IMR-90 (cell line): ENCODE results near the gene SEC14L1. TPM values are rescaled to one million over a fixed set of nuclear protein-coding genes. Genes with fewer than 3 reads are reported as not detected.

Source experiments
- ATAC-seq: fragments of 200-7000 bp; cut with Tn5 transposase; 2 replicates; pipeline ENCODE4 v1.9.1; 2020; ENCODE audit warnings: low read depth, mild to moderate bottlenecking, moderate library complexity
- BruUV-seq: library from RNA; stranded (reverse); fragments of 400-500 nt; replicated peaks from 2 replicates; lab custom pipeline; 2021; lab: Mats Ljungman, UMichigan
- CTCF ChIA-PET: fragments of 300-600 bp; formaldehyde crosslinking; extraction: SDS; loops from one replicate; lab custom pipeline; 2021; ENCODE audit warnings: antibody characterized with exemption; lab: Yijun Ruan, JAX
- POLR2A ChIA-PET: fragments of 300-600 bp; sonication (Branson Sonifier 250); formaldehyde crosslinking; loops from one replicate; lab custom pipeline; 2022; ENCODE audit warnings: antibody characterized with exemption; ENCODE audit not compliant: unreplicated experiment; lab: Charles Lee
- DNase-seq: peaks from one replicate; pipeline ENCODE4 v3.0.0; 2013
- H2AFZ ChIP-seq: replicated peaks from 2 replicates; pipeline ENCODE3; 2013; ENCODE audit warnings: low read length, mild to moderate bottlenecking; ENCODE audit not compliant: poor library complexity
- H2AK5ac ChIP-seq: 2 replicates; pipeline ENCODE4 v1.6.1; 2013; ENCODE audit warnings: low read depth, low read length, inconsistent platforms
- H2AK9ac ChIP-seq: replicated peaks from 2 replicates; pipeline ENCODE3; 2013; ENCODE audit warnings: mild to moderate bottlenecking, low read depth, low read length, moderate library complexity; ENCODE audit not compliant: poor library complexity
- H2BK120ac ChIP-seq: 2 replicates; pipeline ENCODE4 v1.6.1; 2013; ENCODE audit warnings: low read depth, low read length, inconsistent platforms
- H2BK15ac ChIP-seq: 3 replicates; pipeline ENCODE4 v1.6.1; 2013; ENCODE audit warnings: low read depth, low read length, inconsistent platforms
- H2BK20ac ChIP-seq: 2 replicates; pipeline ENCODE4 v1.6.1; 2013; ENCODE audit warnings: low read depth, mild to moderate bottlenecking, inconsistent platforms, low read length, moderate library complexity
- H2BK5ac ChIP-seq: 2 replicates; pipeline ENCODE4 v1.6.1; 2013; ENCODE audit warnings: mild to moderate bottlenecking, low read depth, low read length, inconsistent platforms; ENCODE audit not compliant: poor library complexity, severe bottlenecking
- H3K14ac ChIP-seq: replicated peaks from 2 replicates; pipeline ENCODE4 v1.6.1; 2013; ENCODE audit warnings: low read depth, low read length, inconsistent platforms
- H3K18ac ChIP-seq: 2 replicates; pipeline ENCODE4 v1.6.1; 2013; ENCODE audit warnings: low read depth, low read length, control low read depth
- H3K23ac ChIP-seq: 2 replicates; pipeline ENCODE4 v1.6.1; 2013; ENCODE audit warnings: low read depth, low read length, inconsistent platforms
- H3K27ac ChIP-seq: 2 replicates; pipeline ENCODE4 v1.5.1; 2013; ENCODE audit warnings: mild to moderate bottlenecking, control low read depth, low read length; ENCODE audit not compliant: insufficient read depth
- H3K27me3 ChIP-seq: 2 replicates; pipeline ENCODE4 v1.6.1; 2013; ENCODE audit warnings: low read length; ENCODE audit not compliant: control insufficient read depth, insufficient read depth
- H3K36me3 ChIP-seq: 2 replicates; pipeline ENCODE4 v1.6.1; 2013; ENCODE audit warnings: low read length, mixed read lengths; ENCODE audit not compliant: control insufficient read depth, insufficient read depth
- H3K4ac ChIP-seq: 2 replicates; pipeline ENCODE4 v1.6.1; 2013; ENCODE audit warnings: low read depth, low read length, inconsistent platforms
- H3K4me1 ChIP-seq: 2 replicates; pipeline ENCODE4 v1.6.1; 2013; ENCODE audit warnings: low read length, mixed read lengths; ENCODE audit not compliant: control insufficient read depth, insufficient read depth
- H3K4me2 ChIP-seq: 2 replicates; pipeline ENCODE4 v1.6.1; 2013; ENCODE audit warnings: low read depth, mild to moderate bottlenecking, control low read depth, low read length, moderate library complexity
- H3K4me3 ChIP-seq: 2 replicates; pipeline ENCODE4 v1.5.1; 2013; ENCODE audit warnings: low read depth, mild to moderate bottlenecking, control low read depth, low read length, moderate library complexity; ENCODE audit not compliant: insufficient read depth
- H3K56ac ChIP-seq: 2 replicates; pipeline ENCODE4 v1.6.1; 2013; ENCODE audit warnings: low read length, inconsistent platforms; ENCODE audit not compliant: insufficient read depth; ENCODE audit errors: extremely low read depth
- H3K79me1 ChIP-seq, 2 experiments: 2 replicates each; pipeline ENCODE4 v1.6.1; 2013; ENCODE audit warnings: low read length in 2 of 2, inconsistent platforms in 1 of 2, low read depth in 1 of 2
- H3K9ac ChIP-seq: 2 replicates; pipeline ENCODE4 v1.6.1; 2013; ENCODE audit warnings: low read depth, low read length, control low read depth
- H3K9me1 ChIP-seq: 2 replicates; pipeline ENCODE4 v1.6.1; 2013; ENCODE audit warnings: low read length, inconsistent platforms; ENCODE audit not compliant: insufficient read depth
- H3K9me3 ChIP-seq: 2 replicates; pipeline ENCODE4 v1.6.1; 2013; ENCODE audit warnings: low read length; ENCODE audit not compliant: control insufficient read depth, insufficient read depth
- H4K20me1 ChIP-seq: 2 replicates; pipeline ENCODE4 v1.6.1; 2013; ENCODE audit warnings: low read length, inconsistent platforms; ENCODE audit not compliant: insufficient read depth
- H4K5ac ChIP-seq: 2 replicates; pipeline ENCODE4 v1.6.1; 2013; ENCODE audit warnings: mild to moderate bottlenecking, low read depth, low read length, control low read depth
- H4K8ac ChIP-seq, 2 experiments: 2 replicates each; pipeline ENCODE4 v1.6.1; 2013; ENCODE audit warnings: low read depth in 2 of 2, low read length in 2 of 2, control low read depth in 1 of 2, inconsistent platforms in 1 of 2
- H4K91ac ChIP-seq: 2 replicates; pipeline ENCODE4 v1.6.1; 2013; ENCODE audit warnings: low read depth, low read length, inconsistent platforms; ENCODE audit not compliant: insufficient read depth
- BHLHE40 ChIP-seq: fragments of 150-350 bp; IDR thresholded peaks from 2 replicates; pipeline ENCODE4 v1.6.1; 2016; ENCODE audit warnings: mild to moderate bottlenecking, low read depth, low read length
- CEBPB ChIP-seq: IDR thresholded peaks from 2 replicates; pipeline ENCODE4 v1.6.1; 2012; ENCODE audit warnings: low read depth, low read length, improper control_type of control experiment
- FOS ChIP-seq: fragments of 150-350 bp; IDR thresholded peaks from 2 replicates; pipeline ENCODE4 v1.6.1; 2016; ENCODE audit warnings: low read depth, low read length
- MAFK ChIP-seq: IDR thresholded peaks from 2 replicates; pipeline ENCODE4 v1.6.1; 2012; ENCODE audit warnings: low read depth, low read length, improper control_type of control experiment
- NFE2L2 ChIP-seq: fragments of 150-350 bp; IDR thresholded peaks from 2 replicates; pipeline ENCODE4 v1.6.1; 2016; ENCODE audit warnings: low read depth, mild to moderate bottlenecking, low read length
- POLR2A ChIP-seq: IDR thresholded peaks from 2 replicates; pipeline ENCODE4 v1.6.1; 2012; ENCODE audit warnings: mild to moderate bottlenecking, low read depth, low read length
- RCOR1 ChIP-seq: IDR thresholded peaks from 2 replicates; pipeline ENCODE4 v1.6.1; 2012; ENCODE audit warnings: mild to moderate bottlenecking, low read length, improper control_type of control experiment; ENCODE audit not compliant: insufficient replicate concordance
- WGBS, 2 experiments: methylation state at CpG; one replicate each; pipeline versions ENCODE4 v1.1.5 to v1.1.7; 2013; ENCODE audit warnings: missing lambda C conversion rate in 2 of 2; ENCODE audit not compliant: insufficient read length in 1 of 2; ENCODE audit errors: extremely low coverage in 2 of 2; 5-methylcytosine and 5-hydroxymethylcytosine counted together
- dilution Hi-C: fragments of 300-500 bp; cut with HindIII; formaldehyde crosslinking; loops from one replicate; pipeline ENCODE4 v1.14.3; 2018; ENCODE audit warnings: low sequenced_read_pairs; ENCODE audit not compliant: unreplicated experiment
- in situ Hi-C: fragments of 300-500 bp; cut with MboI; formaldehyde crosslinking; loops from 3 replicates; pipeline ENCODE4 v1.14.3; 2019; ENCODE audit warnings: low sequenced_read_pairs, inconsistent platforms, mixed read lengths
- intact Hi-C: fragments of 100-400 bp; cut with micrococcal nuclease; formaldehyde crosslinking; loops from 2 replicates; pipeline ENCODE4 v1.10.0; 2022
- polyA plus RNA-seq, 3 experiments: library from polyadenylated mRNA; depleted of rRNA; stranded (reverse); fragments of >200 nt; gene quantifications; 2 replicates each; pipeline ENCODE4 v1.2.3, GENCODE V29; 2012; ENCODE audit warnings: low replicate concordance in 1 of 3
- total RNA-seq: library from RNA; depleted of rRNA; stranded (reverse); fragments of >200 nt; gene quantifications from 2 replicates; pipeline ENCODE4 v1.2.3, GENCODE V29; 2012
- TF ChIP-seq, protein P1 (sequence below): fragments of 150-350 bp; IDR thresholded peaks from 2 replicates; pipeline ENCODE4 v1.6.1; 2017; ENCODE audit warnings: mild to moderate bottlenecking, antibody characterized with exemption, low read length, low read depth

The SEC14L1 gene
- total and polyA plus RNA-seq, 2 of the 4 experiments (the other 2 are of a cell fraction) = 24.9 to 35.8 TPM

DNA sequence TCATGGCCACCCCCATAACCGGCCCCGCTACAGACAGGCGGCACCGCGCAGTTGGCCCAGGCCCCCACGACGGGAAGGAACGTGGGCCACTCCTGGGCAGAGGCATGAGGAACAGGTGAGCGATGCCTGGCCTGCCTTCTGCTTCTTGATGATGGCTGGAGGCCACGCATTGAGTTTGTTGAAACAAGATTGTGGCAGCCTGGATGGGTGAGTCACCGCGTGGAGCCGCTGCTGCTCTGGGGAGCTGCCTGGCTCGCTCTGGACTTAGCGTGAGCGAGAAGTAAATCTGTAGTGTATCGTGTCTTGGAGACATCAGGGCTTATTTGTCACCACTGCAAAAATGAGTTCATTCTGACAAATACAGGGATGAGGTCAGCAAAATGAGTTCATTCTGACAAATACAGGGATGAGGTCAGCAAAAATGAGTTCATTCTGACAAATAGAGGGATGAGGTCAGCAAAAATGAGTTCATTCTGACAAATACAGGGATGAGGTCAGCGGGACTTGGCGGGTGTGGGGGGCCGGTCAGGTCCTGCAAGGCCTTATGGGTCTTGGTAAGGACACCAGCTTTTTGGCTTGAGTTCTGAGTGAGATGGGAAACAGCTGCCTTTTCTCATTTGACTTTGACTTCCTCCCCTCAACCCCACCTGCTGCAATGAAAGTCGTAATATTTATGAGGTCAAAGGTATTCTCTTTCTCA lies 93.0 kb downstream of the SEC14L1 start:
- Histone ChIP-seq H4K8ac (peak overlapping the region in 1 of 2 experiments; percentile 11; a peak in 1 of 4 replicates), H3K9me1 (no peaks in the 10 kb centered on the region; the same call in 1 of the 2 replicates), H3K4me1 (peaks cover 9% of the 10 kb centered on the region), H3K4me3 (no peak overlapping the region), H2BK5ac (no peak overlapping the region), H3K56ac (no peak overlapping the region), H2BK20ac (no peak overlapping the region), H3K14ac (no peak overlapping the region), H3K9ac (no peak overlapping the region), H2AK9ac (no peak overlapping the region), H3K9me3 (peaks cover 5% of the 10 kb centered on the region), H2AK5ac (no peak overlapping the region; the same call in 1 of the 2 replicates), H4K5ac (no peak overlapping the region), H3K27ac (peak overlapping the region; percentile 17; the same call in 1 of the 2 replicates), H2BK15ac (no peak overlapping the region), H3K4me2 (no peak overlapping the region), H3K79me1 (no peaks in the 10 kb centered on the region), H2AFZ (peak overlapping the region; percentile 47), H3K18ac (0 out of 2 replicates have a peak overlapping the region, but pooled peaks have one; percentile 12), H4K20me1 (no peaks in the 10 kb centered on the region; the same call in 1 of the 2 replicates), H4K91ac (no peak overlapping the region), H2BK120ac (no peak overlapping the region), H3K4ac (0 out of 2 replicates have a peak overlapping the region, but pooled peaks have one; percentile 8), H3K36me3 (no peaks in the 10 kb centered on the region), H3K23ac (no peak overlapping the region), H3K27me3 (no peaks in the 10 kb centered on the region)
- BruUV-seq = no TSS peak
- ATAC-seq (peak; percentile 61), DNase-seq (peak; percentile 89)
- peak; percentile 93 for TF ChIP-seq NFE2L2
- TF ChIP-seq, protein P1, sequence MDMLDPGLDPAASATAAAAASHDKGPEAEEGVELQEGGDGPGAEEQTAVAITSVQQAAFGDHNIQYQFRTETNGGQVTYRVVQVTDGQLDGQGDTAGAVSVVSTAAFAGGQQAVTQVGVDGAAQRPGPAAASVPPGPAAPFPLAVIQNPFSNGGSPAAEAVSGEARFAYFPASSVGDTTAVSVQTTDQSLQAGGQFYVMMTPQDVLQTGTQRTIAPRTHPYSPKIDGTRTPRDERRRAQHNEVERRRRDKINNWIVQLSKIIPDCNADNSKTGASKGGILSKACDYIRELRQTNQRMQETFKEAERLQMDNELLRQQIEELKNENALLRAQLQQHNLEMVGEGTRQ = no peak
- TF ChIP-seq MAFK = peak; percentile 97
- 0 out of 2 replicates have a peak, but pooled peaks have one; percentile 4 for TF ChIP-seq CEBPB
- peak; percentile 37 for TF ChIP-seq RCOR1
- TF ChIP-seq BHLHE40 = 0 out of 2 replicates have a peak, but pooled peaks have one; percentile 17
- TF ChIP-seq POLR2A = no peak
- peak; percentile 87 for TF ChIP-seq FOS
- POLR2A ChIA-PET = interaction anchor here (0.5 kb wide), 1 partner anchor 108 kb away, joined by 8 read pairs; no protein-coding TSS in a partner anchor
- in situ Hi-C loops (loop anchor here (25.0 kb wide), 1 partner anchor 371 kb away; the partner anchor contains the start of gene MGAT5B), intact Hi-C loops (no loop called here), dilution Hi-C loops (no loop called here)
- 69% methylated on average over 14 of the region's 21 CpGs; no CpG with 5 or more reads in 1 of the 2 experiments for WGBS, 2 experiments
- CTCF ChIA-PET = interaction anchor here (0.6 kb wide), 1 partner anchor 42 kb away, joined by 4 read pairs; no protein-coding TSS in a partner anchor
